HepG2 (cell line): Measurements from ENCODE around the gene C16orf89. TPM values are rescaled to one million over a fixed set of nuclear protein-coding genes. Genes with fewer than 3 reads are reported as not detected.

Source experiments
- CCAR2 ChIP-seq: fragments of 200-400 bp; formaldehyde crosslinking; optimal IDR thresholded peaks from 2 replicates; pipeline ENCODE3; 2018; ENCODE audit warnings: low read depth, mild to moderate bottlenecking, low read length, moderate library complexity
- ELF3 ChIP-seq: IDR thresholded peaks from 2 replicates; pipeline ENCODE4 v1.6.1; 2016; ENCODE audit warnings: missing genetic modification reagents, missing compliant biosample characterization
- ESRRA ChIP-seq: sonication (generic); formaldehyde crosslinking; IDR thresholded peaks from 2 replicates; pipeline ENCODE4 v1.5.1; 2020; ENCODE audit warnings: mild to moderate bottlenecking, low read depth, missing genetic modification reagents
- MXI1 ChIP-seq: IDR thresholded peaks from 3 replicates; pipeline ENCODE4 v1.6.1; 2012; ENCODE audit warnings: low read depth, low read length, inconsistent platforms, borderline replicate concordance
- MZF1 ChIP-seq: sonication (generic); formaldehyde crosslinking; IDR thresholded peaks from 2 replicates; pipeline ENCODE4 v1.8.1; 2023; ENCODE audit warnings: mild to moderate bottlenecking, missing genetic modification reagents, borderline replicate concordance
- SOX13 ChIP-seq, 3 experiments: fragments of 450-650 bp in 1 of 3; sonication (generic) in 1 of 3; formaldehyde crosslinking in 1 of 3; IDR thresholded peaks in 2 of 3; conservative IDR thresholded peaks in 1 of 3; 2 replicates each; pipeline versions ENCODE4 v1.5.0 to v1.6.1; 2016 to 2020; ENCODE audit warnings: antibody characterized with exemption in 1 of 3, mild to moderate bottlenecking in 1 of 3, missing compliant biosample characterization in 1 of 3, missing genetic modification reagents in 1 of 3, moderate library complexity in 1 of 3
- SPEN ChIP-seq: sonication (generic); formaldehyde crosslinking; IDR thresholded peaks from 2 replicates; pipeline ENCODE4 v1.5.1; 2020; ENCODE audit warnings: low read depth, mild to moderate bottlenecking, missing genetic modification reagents
- ZNF224 ChIP-seq: sonication (generic); formaldehyde crosslinking; IDR thresholded peaks from 2 replicates; pipeline ENCODE4 v1.5.0; 2020; ENCODE audit warnings: mild to moderate bottlenecking, missing genetic modification reagents
- ZNF232 ChIP-seq: sonication (generic); formaldehyde crosslinking; IDR thresholded peaks from 2 replicates; pipeline ENCODE4 v1.4.0; 2020; ENCODE audit warnings: missing genetic modification reagents, borderline replicate concordance
- ZNF766 ChIP-seq: sonication (generic); formaldehyde crosslinking; IDR thresholded peaks from 2 replicates; pipeline ENCODE4 v1.5.0; 2020; ENCODE audit warnings: missing genetic modification reagents, borderline replicate concordance
- ZNF878 ChIP-seq: sonication (generic); formaldehyde crosslinking; IDR thresholded peaks from 2 replicates; pipeline ENCODE4 v1.8.1; 2023; ENCODE audit warnings: mild to moderate bottlenecking, missing genetic modification reagents, moderate library complexity
- polyA plus RNA-seq, 8 experiments: library from polyadenylated mRNA; depleted of rRNA in 3 of 8; stranded (reverse) in 7 of 8; unstranded in 1 of 8; fragments of >200 nt; fragmentation: Illumina TruSeq in 4 of 8; extraction: Trizol in 4 of 8; gene quantifications; 2 replicates each; pipeline versions ENCODE4 v1.2.1 to v1.2.3, GENCODE V29; 2011 to 2016; ENCODE audit warnings: low read depth in 4 of 8, missing spikeins in 1 of 8, mixed read lengths in 1 of 8; ENCODE audit not compliant: insufficient read depth in 1 of 8
- total RNA-seq, 5 experiments: library from RNA; depleted of rRNA; stranded (reverse); fragments of >200 nt; fragmentation: Illumina TruSeq; extraction: Trizol; gene quantifications; 2 replicates each; pipeline ENCODE4 v1.2.3, GENCODE V29; 2016; ENCODE audit warnings: low read depth in 1 of 5
- TF ChIP-seq, protein P1 (sequence below): sonication (generic); formaldehyde crosslinking; IDR thresholded peaks from 2 replicates; pipeline ENCODE4 v1.4.0; 2020; ENCODE audit warnings: low read depth, mild to moderate bottlenecking, missing genetic modification reagents
- TF ChIP-seq, protein P2 (sequence below): sonication (generic); formaldehyde crosslinking; IDR thresholded peaks from 2 replicates; pipeline ENCODE4 v1.8.0; 2022; ENCODE audit warnings: mild to moderate bottlenecking, missing genetic modification reagents
- TF ChIP-seq, protein P3 (sequence below): sonication (generic); formaldehyde crosslinking; IDR thresholded peaks from 2 replicates; pipeline ENCODE4 v1.5.1; 2020; ENCODE audit warnings: mild to moderate bottlenecking, missing genetic modification reagents, moderate library complexity
- TF ChIP-seq, protein P4 (sequence below): sonication (generic); formaldehyde crosslinking; IDR thresholded peaks from 2 replicates; pipeline ENCODE4 v1.4.0; 2020; ENCODE audit warnings: missing genetic modification reagents, mild to moderate bottlenecking, borderline replicate concordance
- TF ChIP-seq, protein P5 (sequence below): sonication (generic); formaldehyde crosslinking; IDR thresholded peaks from 2 replicates; pipeline ENCODE4 v1.5.1; 2020; ENCODE audit warnings: mild to moderate bottlenecking, missing genetic modification reagents, moderate library complexity

The C16orf89 gene
- total and polyA plus RNA-seq, 2 of the 13 experiments (the other 11 are each of a cell fraction or from before 2014, with no cell fraction given) = 1.9 to 3.4 TPM

DNA sequence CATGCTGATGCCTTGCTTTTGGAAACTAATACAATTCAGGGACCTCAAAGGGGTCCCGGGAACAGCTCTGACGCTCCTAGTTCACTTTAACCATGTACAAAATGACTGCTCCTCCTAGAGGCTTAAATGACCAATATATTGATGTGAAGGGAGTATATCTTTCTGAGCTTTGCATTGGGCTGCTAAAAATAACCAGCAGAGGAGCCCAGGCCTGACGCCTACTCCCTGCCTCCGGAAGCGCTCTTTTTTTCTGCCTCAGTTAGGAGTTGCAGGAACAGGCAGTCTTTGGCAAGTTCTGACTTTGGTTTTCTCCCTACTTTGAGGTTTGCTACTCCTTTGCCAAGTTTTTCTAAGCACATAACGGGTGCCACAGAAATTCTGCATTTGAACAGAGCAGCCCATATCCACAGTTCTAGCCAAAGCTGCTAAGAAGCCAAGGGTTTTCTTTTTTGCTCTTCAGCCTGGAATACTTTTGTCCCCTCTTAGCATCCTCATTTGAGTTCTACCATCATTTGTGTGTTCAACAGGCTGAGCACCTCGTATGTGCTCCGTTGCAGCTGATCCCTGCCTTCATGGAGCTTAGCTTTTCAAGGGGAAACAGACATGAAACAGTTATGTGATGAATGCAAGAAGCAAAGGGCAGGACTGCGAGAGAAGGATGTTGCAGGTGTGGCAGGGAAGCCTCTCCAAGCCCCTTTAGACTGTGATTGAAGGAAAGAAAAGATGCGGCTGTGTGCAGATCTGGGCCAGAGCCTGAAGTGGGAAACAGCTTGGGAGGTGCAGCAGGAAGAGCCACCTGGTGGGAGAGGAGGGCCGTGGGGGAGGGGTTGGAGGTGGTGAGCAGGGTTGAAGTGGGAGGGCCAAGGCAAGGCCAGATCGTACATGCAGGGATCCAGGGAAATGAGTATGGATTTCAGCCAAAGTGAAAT lies 29.3 kb downstream of the C16orf89 start (continued):
- TF ChIP-seq SOX13 (IDR thresholded peaks at IDR 0.05) (no peak), SOX13 (CRISPR knock-in tag; conservative IDR thresholded peaks at IDR 0.05 in 1 of 2, IDR thresholded peaks at IDR 0.05 in 1 of 2) (0 out of 4 replicates have a peak, but pooled peaks of 1 of the 2 experiments have one; percentile 7), ESRRA (no peak), ZNF232 (CRISPR knock-in tag) (0 out of 2 replicates have a peak, but pooled peaks have one; percentile 9), ELF3 (no peak), ZNF224 (CRISPR knock-in tag) (0 out of 2 replicates have a peak, but pooled peaks have one; percentile 4), CCAR2 (no peak), SPEN (CRISPR knock-in tag) (peak; percentile 32; the same call in 1 of the 2 replicates), ZNF878 (CRISPR knock-in tag) (no peak), MZF1 (CRISPR knock-in tag) (no peak), MXI1 (0 out of 3 replicates have a peak, but pooled peaks have one; percentile 24), ZNF766 (CRISPR knock-in tag) (0 out of 2 replicates have a peak, but pooled peaks have one; percentile 38)
- TF ChIP-seq, protein P1, sequence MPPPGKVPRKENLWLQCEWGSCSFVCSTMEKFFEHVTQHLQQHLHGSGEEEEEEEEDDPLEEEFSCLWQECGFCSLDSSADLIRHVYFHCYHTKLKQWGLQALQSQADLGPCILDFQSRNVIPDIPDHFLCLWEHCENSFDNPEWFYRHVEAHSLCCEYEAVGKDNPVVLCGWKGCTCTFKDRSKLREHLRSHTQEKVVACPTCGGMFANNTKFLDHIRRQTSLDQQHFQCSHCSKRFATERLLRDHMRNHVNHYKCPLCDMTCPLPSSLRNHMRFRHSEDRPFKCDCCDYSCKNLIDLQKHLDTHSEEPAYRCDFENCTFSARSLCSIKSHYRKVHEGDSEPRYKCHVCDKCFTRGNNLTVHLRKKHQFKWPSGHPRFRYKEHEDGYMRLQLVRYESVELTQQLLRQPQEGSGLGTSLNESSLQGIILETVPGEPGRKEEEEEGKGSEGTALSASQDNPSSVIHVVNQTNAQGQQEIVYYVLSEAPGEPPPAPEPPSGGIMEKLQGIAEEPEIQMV (CRISPR knock-in tag) = 0 out of 2 replicates have a peak, but pooled peaks have one; percentile 42
- TF ChIP-seq, protein P2, sequence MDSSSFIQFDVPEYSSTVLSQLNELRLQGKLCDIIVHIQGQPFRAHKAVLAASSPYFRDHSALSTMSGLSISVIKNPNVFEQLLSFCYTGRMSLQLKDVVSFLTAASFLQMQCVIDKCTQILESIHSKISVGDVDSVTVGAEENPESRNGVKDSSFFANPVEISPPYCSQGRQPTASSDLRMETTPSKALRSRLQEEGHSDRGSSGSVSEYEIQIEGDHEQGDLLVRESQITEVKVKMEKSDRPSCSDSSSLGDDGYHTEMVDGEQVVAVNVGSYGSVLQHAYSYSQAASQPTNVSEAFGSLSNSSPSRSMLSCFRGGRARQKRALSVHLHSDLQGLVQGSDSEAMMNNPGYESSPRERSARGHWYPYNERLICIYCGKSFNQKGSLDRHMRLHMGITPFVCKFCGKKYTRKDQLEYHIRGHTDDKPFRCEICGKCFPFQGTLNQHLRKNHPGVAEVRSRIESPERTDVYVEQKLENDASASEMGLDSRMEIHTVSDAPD = peak; percentile 43; the same call in 1 of the 2 replicates
- TF ChIP-seq, protein P3, sequence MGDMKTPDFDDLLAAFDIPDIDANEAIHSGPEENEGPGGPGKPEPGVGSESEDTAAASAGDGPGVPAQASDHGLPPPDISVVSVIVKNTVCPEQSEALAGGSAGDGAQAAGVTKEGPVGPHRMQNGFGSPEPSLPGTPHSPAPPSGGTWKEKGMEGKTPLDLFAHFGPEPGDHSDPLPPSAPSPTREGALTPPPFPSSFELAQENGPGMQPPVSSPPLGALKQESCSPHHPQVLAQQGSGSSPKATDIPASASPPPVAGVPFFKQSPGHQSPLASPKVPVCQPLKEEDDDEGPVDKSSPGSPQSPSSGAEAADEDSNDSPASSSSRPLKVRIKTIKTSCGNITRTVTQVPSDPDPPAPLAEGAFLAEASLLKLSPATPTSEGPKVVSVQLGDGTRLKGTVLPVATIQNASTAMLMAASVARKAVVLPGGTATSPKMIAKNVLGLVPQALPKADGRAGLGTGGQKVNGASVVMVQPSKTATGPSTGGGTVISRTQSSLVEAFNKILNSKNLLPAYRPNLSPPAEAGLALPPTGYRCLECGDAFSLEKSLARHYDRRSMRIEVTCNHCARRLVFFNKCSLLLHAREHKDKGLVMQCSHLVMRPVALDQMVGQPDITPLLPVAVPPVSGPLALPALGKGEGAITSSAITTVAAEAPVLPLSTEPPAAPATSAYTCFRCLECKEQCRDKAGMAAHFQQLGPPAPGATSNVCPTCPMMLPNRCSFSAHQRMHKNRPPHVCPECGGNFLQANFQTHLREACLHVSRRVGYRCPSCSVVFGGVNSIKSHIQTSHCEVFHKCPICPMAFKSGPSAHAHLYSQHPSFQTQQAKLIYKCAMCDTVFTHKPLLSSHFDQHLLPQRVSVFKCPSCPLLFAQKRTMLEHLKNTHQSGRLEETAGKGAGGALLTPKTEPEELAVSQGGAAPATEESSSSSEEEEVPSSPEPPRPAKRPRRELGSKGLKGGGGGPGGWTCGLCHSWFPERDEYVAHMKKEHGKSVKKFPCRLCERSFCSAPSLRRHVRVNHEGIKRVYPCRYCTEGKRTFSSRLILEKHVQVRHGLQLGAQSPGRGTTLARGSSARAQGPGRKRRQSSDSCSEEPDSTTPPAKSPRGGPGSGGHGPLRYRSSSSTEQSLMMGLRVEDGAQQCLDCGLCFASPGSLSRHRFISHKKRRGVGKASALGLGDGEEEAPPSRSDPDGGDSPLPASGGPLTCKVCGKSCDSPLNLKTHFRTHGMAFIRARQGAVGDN (CRISPR knock-in tag) = peak; percentile 64
- TF ChIP-seq, protein P4, sequence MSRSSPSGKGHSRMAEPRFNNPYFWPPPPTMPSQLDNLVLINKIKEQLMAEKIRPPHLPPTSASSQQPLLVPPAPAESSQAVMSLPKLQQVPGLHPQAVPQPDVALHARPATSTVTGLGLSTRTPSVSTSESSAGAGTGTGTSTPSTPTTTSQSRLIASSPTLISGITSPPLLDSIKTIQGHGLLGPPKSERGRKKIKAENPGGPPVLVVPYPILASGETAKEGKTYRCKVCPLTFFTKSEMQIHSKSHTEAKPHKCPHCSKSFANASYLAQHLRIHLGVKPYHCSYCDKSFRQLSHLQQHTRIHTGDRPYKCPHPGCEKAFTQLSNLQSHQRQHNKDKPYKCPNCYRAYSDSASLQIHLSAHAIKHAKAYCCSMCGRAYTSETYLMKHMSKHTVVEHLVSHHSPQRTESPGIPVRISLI (CRISPR knock-in tag) = peak; percentile 82
- TF ChIP-seq, protein P5, sequence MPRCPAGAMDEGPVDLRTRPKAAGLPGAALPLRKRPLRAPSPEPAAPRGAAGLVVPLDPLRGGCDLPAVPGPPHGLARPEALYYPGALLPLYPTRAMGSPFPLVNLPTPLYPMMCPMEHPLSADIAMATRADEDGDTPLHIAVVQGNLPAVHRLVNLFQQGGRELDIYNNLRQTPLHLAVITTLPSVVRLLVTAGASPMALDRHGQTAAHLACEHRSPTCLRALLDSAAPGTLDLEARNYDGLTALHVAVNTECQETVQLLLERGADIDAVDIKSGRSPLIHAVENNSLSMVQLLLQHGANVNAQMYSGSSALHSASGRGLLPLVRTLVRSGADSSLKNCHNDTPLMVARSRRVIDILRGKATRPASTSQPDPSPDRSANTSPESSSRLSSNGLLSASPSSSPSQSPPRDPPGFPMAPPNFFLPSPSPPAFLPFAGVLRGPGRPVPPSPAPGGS (CRISPR knock-in tag) = 0 out of 2 replicates have a peak, but pooled peaks have one; percentile 59
